SHP77 treated with DMSO at 0.1 percent for 48 hours (cell line): ENCODE measurements around the gene PML.
"Not testable (repeated sequence)": the region's sequence is repeated elsewhere in the genome, so short reads cannot be mapped to it uniquely, and the experiment has no call there.

ENCODE experiments used
- DNase-seq: peaks from one replicate; lab custom pipeline; 2025; lab: John Stamatoyannopoulos, UW

PML gene

GRCh38 chr15:74056330-74056729 is 61.8 kb downstream of the PML start:
- DNase-seq: not testable (repeated sequence)

GRCh38 chr15:74059050-74059833 is 64.7 kb downstream of the PML start:
- not testable (repeated sequence) for DNase-seq

GRCh38 chr15:74060251-74060650 is 65.7 kb downstream of the PML start:
- no peak for DNase-seq

- DNase-seq: no peak
These were observed 67.7 kb downstream of the PML start for GRCh38 chr15:74062236-74062635.

GRCh38 chr15:74062671-74063070 is 68.2 kb downstream of the PML start:
- no peak for DNase-seq

- not testable (repeated sequence) for DNase-seq
These were observed 69.1 kb downstream of the PML start for GRCh38 chr15:74063425-74064146.

GRCh38 chr15:74064183-74064582 is 69.7 kb downstream of the PML start:
- not testable (repeated sequence) for DNase-seq

- DNase-seq: not testable (repeated sequence)
These were observed 70.3 kb downstream of the PML start for GRCh38 chr15:74064822-74065221.

- DNase-seq: not testable (repeated sequence)
These were observed 71.3 kb downstream of the PML start for GRCh38 chr15:74065684-74066411.

- not testable (repeated sequence) for DNase-seq
These were observed 77.1 kb downstream of the PML start for GRCh38 chr15:74071645-74072044.

GRCh38 chr15:74072132-74072531 is 77.6 kb downstream of the PML start:
- DNase-seq: not testable (repeated sequence)

- DNase-seq: not testable (repeated sequence)
These were observed 78.3 kb downstream of the PML start for GRCh38 chr15:74072614-74073337.

GRCh38 chr15:74075781-74076180 is 81.3 kb downstream of the PML start:
- DNase-seq: not testable (repeated sequence)

- not testable (repeated sequence) for DNase-seq
These were observed 87.9 kb downstream of the PML start, which contains the start of gene GOLGA6A for GRCh38 chr15:74082450-74082849. GOLGA6A (minus strand) TSS chr15:74082550; CDS start chr15:74082509, 41 bp downstream.

GRCh38 chr15:74094567-74094966 is 100.1 kb downstream of the PML start:
- not testable (repeated sequence) for DNase-seq

- DNase-seq: not testable (repeated sequence)
These were observed 101.1 kb downstream of the PML start for GRCh38 chr15:74095610-74096009.

GRCh38 chr15:74096753-74097474 is 102.4 kb downstream of the PML start:
- not testable (repeated sequence) for DNase-seq
